Activated T-helper 9 cell treated with anti-CD3 and anti-CD28 coated beads, Interleukin-2, amount 50 U/mL, for 16 hours (primary cell): ENCODE measurements around the gene GLP1R.
"Not testable (repeated sequence)": the region's sequence is repeated elsewhere in the genome, so short reads cannot be mapped to it uniquely, and the experiment has no call there.

ENCODE experiments used
- DNase-seq: peaks from one replicate; pipeline ENCODE4 v3.0.0-alpha.2; 2020; ENCODE audit warnings: low read depth

Gene GLP1R

DNA sequence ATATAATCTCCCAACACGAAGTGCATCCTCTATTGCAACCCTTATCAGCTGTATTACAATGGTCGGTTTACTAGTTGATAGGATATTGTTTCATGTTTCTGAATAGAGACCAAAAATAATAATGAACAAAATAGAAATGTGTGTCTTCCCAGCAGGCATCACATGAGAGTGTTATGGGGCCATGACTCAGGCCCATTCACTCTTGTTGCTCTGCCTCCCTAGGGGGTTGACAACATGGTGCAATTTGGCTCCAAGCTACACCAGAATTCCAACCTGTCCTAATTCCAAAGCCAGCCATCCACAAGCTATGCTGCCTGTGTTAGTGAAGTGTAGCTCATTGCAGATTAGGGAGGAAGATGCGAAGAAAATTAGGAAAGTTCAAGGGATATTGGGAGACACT, 79.5 kb downstream of the GLP1R start:
- no peak for DNase-seq

DNA sequence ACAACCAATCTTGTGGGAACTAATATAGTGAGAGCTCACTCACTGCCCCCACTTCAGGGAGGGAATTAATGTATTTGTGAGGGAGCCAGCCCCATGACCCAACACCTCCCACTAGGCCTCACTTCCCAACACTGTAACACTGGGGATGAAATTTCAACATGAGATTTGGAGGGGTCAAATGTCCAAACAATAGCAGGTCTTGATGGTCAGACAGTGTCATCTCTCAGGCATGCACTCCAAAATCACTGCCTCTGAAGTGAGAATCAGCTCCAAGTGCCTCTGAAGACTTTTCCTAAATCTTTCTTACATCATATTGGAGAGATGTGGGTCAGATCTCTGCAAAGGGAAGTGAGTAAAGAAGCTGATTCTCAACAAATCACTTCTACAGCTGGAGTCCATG, 80.3 kb downstream of the GLP1R start:
- DNase-seq, result no peak

DNA sequence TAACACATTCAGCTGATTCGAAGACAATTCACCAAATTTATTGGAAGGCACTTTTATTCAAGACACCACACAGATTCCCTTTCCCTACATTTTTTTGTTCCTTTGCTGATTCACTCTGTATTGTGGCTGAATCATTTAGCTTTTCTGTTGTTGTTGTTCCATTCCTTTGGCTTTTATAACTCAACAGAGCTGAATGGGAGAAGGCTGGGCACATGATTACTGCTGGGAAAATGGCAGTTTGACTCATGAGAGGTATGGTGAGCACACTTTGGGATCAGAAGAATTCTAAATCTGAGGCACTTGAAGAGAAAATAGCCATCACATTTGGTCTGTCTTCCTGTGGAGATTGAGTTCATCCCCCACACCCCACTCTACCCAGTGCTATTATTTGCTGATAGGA, 82.1 kb downstream of the GLP1R start:
- no peak for DNase-seq

DNA sequence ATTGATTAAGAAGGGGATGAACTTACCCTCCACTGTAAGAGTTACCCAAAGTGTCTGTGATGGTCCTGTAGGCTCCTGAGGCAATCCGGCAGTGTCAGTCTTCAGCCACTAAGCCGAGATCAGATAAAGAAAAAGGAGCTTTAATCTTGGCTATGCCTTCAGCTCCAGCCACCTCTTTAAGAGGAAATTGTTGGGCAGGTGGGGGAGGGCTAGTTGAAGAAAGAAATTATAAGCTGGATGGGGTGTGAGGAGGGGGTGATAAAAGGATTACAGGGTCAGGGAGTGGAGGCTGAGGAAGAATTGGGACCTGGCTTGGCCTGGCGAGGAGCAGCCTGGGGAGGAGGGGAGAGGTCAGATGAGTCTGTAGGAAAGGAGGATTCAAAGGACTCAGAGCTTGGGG, 86.2 kb downstream of the GLP1R start:
- DNase-seq, result not testable (repeated sequence)

DNA sequence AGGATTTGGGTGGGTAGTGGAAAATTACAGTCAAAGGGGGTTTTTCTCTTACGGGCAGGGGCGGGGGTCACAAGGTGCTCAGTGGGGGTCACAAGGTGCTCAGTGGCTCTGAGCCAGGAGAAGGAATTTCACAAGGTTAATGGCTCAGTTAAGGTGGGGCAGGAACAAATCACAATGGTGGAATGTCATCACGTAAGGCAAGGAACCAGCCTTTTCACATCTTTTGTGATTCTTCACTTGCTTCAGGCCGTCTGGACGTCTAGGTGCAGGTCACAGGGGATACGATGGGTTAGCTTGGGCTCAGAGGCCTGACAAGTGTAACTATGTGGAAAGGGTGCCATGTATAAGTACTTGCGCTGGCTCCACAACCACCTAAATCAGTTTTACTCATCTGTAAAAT, 87.6 kb downstream of the GLP1R start:
- DNase-seq, result not testable (repeated sequence)

DNA sequence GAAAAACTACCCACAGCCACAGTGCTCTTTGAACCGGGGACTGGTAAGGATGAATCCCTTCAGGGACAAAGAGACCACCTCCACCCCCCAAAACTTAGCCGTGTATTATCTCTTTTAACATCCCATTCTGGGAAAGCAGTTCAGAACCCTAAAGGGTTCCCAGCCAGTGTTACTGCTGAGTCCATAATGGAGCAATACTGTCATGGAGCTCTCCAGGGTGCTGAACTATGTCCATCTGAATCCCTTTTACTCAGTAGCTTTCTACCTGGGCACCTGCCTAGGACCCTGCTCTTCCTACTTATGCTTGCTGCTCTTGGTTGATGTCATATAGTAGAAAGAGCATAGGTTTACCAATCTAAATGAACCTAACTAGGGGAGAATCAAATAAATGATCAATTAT, 88.7 kb downstream of the GLP1R start:
- no peak for DNase-seq
